Large intestine (tissue), 3 donors: ENCODE measurements around the gene FRMD3. TPM values are rescaled to one million over a fixed set of nuclear protein-coding genes. Genes with fewer than 3 reads are reported as not detected.
"Not testable (repeated sequence)": the region's sequence is repeated elsewhere in the genome, so short reads cannot be mapped to it uniquely, and the experiment has no call there.

Experiments used
- DNase-seq, 2 donors: peaks; one replicate each; pipeline versions ENCODE4 v3.0.0 to v3.0.0-alpha.2; 2013
- H3K27ac ChIP-seq: one replicate; pipeline ENCODE4 v1.5.1; 2013; ENCODE audit warnings: low read length
- H3K27me3 ChIP-seq: 2 replicates; pipeline ENCODE4 v1.6.1; 2013; ENCODE audit warnings: low read length; ENCODE audit not compliant: control insufficient read depth, insufficient read depth
- H3K36me3 ChIP-seq: 2 replicates; pipeline ENCODE4 v1.6.1; 2013; ENCODE audit warnings: low read length; ENCODE audit not compliant: control insufficient read depth, insufficient read depth
- H3K4me1 ChIP-seq: one replicate; pipeline ENCODE4 v1.6.1; 2013; ENCODE audit warnings: low read length; ENCODE audit not compliant: control insufficient read depth, insufficient read depth
- H3K4me3 ChIP-seq: one replicate; pipeline ENCODE4 v1.5.1; 2013; ENCODE audit warnings: low read length
- H3K9me3 ChIP-seq: one replicate; pipeline ENCODE4 v1.6.1; 2013; ENCODE audit warnings: mild to moderate bottlenecking, low read depth, low read length, moderate library complexity; ENCODE audit not compliant: control insufficient read depth
- WGBS: methylation state at CpG from one replicate; pipeline ENCODE4 v1.1.5; 2013; ENCODE audit warnings: low lambda C conversion rate; ENCODE audit not compliant: insufficient coverage; 5-methylcytosine and 5-hydroxymethylcytosine counted together
- polyA plus RNA-seq: library from polyadenylated mRNA; unstranded; fragments of 120-200 nt; gene quantifications from one replicate; pipeline ENCODE4 v1.2.1, GENCODE V29; 2013

FRMD3 gene
- polyA plus RNA-seq, 1 donor, result 4.4 TPM

DNA sequence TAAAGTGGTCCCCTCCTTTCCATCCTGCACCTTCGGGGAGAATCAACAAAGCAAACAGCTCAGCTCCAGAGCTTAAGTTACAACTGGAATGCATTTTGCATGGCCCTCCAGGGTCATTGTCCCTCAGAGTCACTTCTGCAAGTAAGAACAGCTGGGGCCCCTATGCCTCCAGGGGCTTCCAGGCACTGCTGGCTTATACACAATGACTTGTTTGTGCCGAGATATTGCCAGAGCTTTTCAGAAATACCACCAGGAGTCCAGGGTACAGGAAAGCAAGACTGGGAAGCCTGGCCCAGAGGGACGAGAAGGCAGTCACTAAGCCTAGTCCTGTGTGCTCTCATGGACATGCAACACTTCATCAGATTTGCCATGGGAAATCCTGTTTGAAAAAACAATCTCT is 11.3 kb downstream of the FRMD3 start:
- DNase-seq, result no peak
- H3K36me3 ChIP-seq, result no peaks in the 10 kb centered on the region
- no peak overlapping the region for H3K27ac ChIP-seq
- no peak overlapping the region for H3K4me3 ChIP-seq
- no peaks in the 10 kb centered on the region for H3K4me1 ChIP-seq
- H3K27me3 ChIP-seq, result peaks cover 2% of the 10 kb centered on the region
- H3K9me3 ChIP-seq, result no peaks in the 10 kb centered on the region
- no CpG with 5 or more reads among the region's 3 CpGs for WGBS

- DNase-seq, result no peak
- Histone ChIP-seq H3K27ac (no peak overlapping the region), H3K9me3 (no peaks in the 10 kb centered on the region), H3K4me1 (no peaks in the 10 kb centered on the region), H3K4me3 (no peak overlapping the region), H3K27me3 (peaks cover 2% of the 10 kb centered on the region), H3K36me3 (no peaks in the 10 kb centered on the region)
- 100% methylated on average over 1 of the region's 2 CpGs for WGBS
Measured at GRCh38 chr9:83526211-83526610, 12.0 kb downstream of the FRMD3 start.

DNA sequence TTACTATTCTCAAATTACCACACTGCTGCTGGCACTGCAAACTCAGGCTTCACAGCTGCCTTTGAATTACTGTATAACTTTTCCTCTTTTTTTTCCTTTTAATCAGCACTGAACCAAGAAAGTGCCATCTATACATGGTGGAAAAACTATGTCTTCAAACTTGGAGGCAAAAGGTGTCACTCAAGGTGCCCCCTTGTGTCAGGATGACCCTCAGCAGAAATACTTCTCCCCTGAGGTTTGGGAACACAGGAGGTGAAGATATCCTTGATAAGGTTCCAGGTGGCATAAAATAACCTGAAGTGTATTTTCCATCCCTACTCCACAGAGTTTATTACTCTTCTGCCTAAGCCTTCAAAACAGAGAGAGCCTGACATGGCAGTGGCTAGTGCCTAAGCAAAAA is 14.5 kb downstream of the FRMD3 start:
- no peak for DNase-seq
- H3K9me3 ChIP-seq, result no peaks in the 10 kb centered on the region
- H3K4me1 ChIP-seq, result no peaks in the 10 kb centered on the region
- no peaks in the 10 kb centered on the region for H3K36me3 ChIP-seq
- H3K27me3 ChIP-seq, result peaks cover 2% of the 10 kb centered on the region
- H3K4me3 ChIP-seq, result no peak overlapping the region
- no peak overlapping the region for H3K27ac ChIP-seq

- Histone ChIP-seq H3K9me3 (no peaks in the 10 kb centered on the region), H3K36me3 (no peaks in the 10 kb centered on the region), H3K27ac (no peak overlapping the region), H3K4me1 (no peaks in the 10 kb centered on the region), H3K27me3 (no peaks in the 10 kb centered on the region), H3K4me3 (no peak overlapping the region)
- WGBS, result no CpG with 5 or more reads among the region's 4 CpGs
- DNase-seq, result no peak
Measured at GRCh38 chr9:83521411-83521810, 16.8 kb downstream of the FRMD3 start.

DNA sequence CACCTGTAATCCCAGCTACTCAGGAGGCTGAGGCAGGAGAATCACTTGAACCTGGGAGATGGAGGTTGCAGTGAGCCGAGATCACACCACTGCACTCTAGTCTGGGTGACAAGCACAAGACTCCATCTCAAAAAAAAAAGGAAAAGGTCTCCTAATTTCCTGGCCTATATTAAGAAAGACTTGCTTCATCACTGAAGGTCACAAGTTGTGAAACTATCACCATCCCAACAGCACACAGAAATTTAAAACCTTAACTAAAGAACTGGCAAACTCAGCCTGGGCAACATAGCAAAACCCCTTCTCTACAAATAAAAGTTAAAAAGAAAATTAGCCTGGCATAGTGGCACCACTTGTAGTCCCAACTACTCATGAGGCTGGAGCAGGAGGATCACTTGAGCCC is 17.2 kb downstream of the FRMD3 start:
- Histone ChIP-seq H3K27ac (no peak overlapping the region), H3K4me3 (no peak overlapping the region), H3K36me3 (no peaks in the 10 kb centered on the region), H3K4me1 (no peaks in the 10 kb centered on the region), H3K27me3 (no peaks in the 10 kb centered on the region), H3K9me3 (no peaks in the 10 kb centered on the region)
- no peak for DNase-seq
- no CpG with 5 or more reads among the region's 1 CpG for WGBS

GRCh38 chr9:83520292-83520691 is 17.9 kb downstream of the FRMD3 start:
- H3K27ac ChIP-seq, result no peak overlapping the region
- no peak for DNase-seq
- H3K4me1 ChIP-seq, result no peaks in the 10 kb centered on the region
- H3K27me3 ChIP-seq, result no peaks in the 10 kb centered on the region
- H3K4me3 ChIP-seq, result no peak overlapping the region
- WGBS, result no CpG with 5 or more reads among the region's 1 CpG
- no peaks in the 10 kb centered on the region for H3K36me3 ChIP-seq
- no peaks in the 10 kb centered on the region for H3K9me3 ChIP-seq

DNA sequence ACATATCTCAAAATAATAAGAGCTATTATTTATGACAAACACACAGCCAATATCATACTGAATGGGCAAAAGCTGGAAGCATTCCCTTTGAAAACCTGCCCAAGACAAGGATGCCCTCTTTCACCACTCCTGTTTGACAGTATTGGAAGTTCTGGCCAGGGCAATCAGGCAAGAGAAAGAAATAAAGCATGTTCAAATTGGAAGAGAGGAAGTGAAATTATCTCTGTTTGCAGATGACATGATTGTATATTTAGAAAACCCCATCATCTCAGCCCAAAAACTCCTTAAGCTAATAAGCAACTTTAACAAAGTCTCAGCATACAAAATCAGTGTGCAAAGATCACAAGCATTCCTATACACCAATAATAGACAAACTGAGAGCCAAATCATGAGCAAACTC is 20.2 kb downstream of the FRMD3 start:
- not testable (repeated sequence) for DNase-seq, H3K9me3 ChIP-seq, H3K4me3 ChIP-seq, H3K27me3 ChIP-seq, H3K36me3 ChIP-seq, H3K4me1 ChIP-seq, H3K27ac ChIP-seq

DNA sequence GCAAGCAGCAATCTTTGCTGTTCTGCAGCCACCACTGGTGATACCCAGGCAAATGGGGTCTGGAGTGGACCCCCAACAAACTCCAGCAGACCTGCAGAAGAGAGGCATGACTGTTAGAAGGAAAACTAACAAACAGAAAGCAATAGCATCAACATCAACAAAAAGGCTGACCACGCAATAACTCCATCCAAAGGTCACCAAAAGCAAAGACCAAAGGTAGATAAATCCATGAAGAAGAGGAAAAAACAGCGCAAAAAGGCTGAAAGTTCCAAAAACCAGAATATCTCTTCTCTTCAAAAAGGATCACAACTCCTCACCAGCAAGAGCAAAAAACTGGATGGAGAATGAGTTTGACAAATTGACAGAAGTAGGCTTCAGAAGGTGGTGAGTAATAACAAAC is 23.4 kb downstream of the FRMD3 start:
- no peak overlapping the region for H3K27ac ChIP-seq
- H3K36me3 ChIP-seq, result no peaks in the 10 kb centered on the region
- no peak for DNase-seq
- H3K4me3 ChIP-seq, result no peak overlapping the region
- no peaks in the 10 kb centered on the region for H3K27me3 ChIP-seq
- H3K9me3 ChIP-seq, result no peaks in the 10 kb centered on the region
- 91% methylated on average over 2 of the region's 2 CpGs for WGBS
- no peaks in the 10 kb centered on the region for H3K4me1 ChIP-seq

GRCh38 chr9:83512621-83513020 is 25.6 kb downstream of the FRMD3 start:
- no peaks in the 10 kb centered on the region for H3K36me3 ChIP-seq
- H3K4me3 ChIP-seq, result no peak overlapping the region
- H3K27me3 ChIP-seq, result no peaks in the 10 kb centered on the region
- no peaks in the 10 kb centered on the region for H3K4me1 ChIP-seq
- no peaks in the 10 kb centered on the region for H3K9me3 ChIP-seq
- no peak for DNase-seq
- H3K27ac ChIP-seq, result no peak overlapping the region
- WGBS, result 100% methylated on average over 1 of the region's 3 CpGs

DNA sequence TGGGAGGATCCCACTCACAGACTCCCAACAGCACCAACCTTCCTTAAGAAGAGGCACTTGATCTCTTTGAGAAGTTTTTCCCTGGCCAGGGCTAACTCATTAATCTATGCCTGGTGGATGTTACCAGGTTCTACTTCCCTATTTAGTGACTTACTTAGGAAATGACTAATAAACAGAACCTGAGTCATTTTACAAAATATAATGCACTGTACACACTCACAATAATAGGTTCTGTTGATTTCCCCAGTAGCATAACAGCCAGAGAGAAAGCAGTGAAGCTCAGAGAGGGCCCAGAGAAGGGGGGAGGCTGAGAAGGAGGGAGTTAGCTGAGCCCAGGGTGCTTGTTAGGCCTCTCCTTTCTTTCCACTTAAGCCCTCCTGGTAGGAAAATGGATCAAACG is 27.1 kb downstream of the FRMD3 start:
- WGBS, result no CpG with 5 or more reads among the region's 1 CpG
- no peak overlapping the region for H3K4me3 ChIP-seq
- no peaks in the 10 kb centered on the region for H3K27me3 ChIP-seq
- H3K36me3 ChIP-seq, result no peaks in the 10 kb centered on the region
- H3K4me1 ChIP-seq, result no peaks in the 10 kb centered on the region
- no peaks in the 10 kb centered on the region for H3K9me3 ChIP-seq
- no peak for DNase-seq
- no peak overlapping the region for H3K27ac ChIP-seq

- no peaks in the 10 kb centered on the region for H3K9me3 ChIP-seq
- WGBS, result 0% methylated on average over 1 of the region's 8 CpGs
- H3K27ac ChIP-seq, result no peak overlapping the region
- no peaks in the 10 kb centered on the region for H3K27me3 ChIP-seq
- H3K4me1 ChIP-seq, result no peaks in the 10 kb centered on the region
- H3K36me3 ChIP-seq, result no peaks in the 10 kb centered on the region
- H3K4me3 ChIP-seq, result no peak overlapping the region
- no peak for DNase-seq
Measured at GRCh38 chr9:83509402-83509801, 28.8 kb downstream of the FRMD3 start.
